ENCODE results near the gene KCNK7.
A peak's percentile ranks its signal among the peaks of the same experiment; 100 is the strongest.

KCNK7 gene

GRCh38 chr11:65610404-65610803 lies 14.8 kb upstream of the KCNK7 start:
- no peak for DNase-seq

- DNase-seq = no peak
These were observed 14.1 kb upstream of the KCNK7 start for GRCh38 chr11:65609665-65610064.

GRCh38 chr11:65609229-65609628 lies 13.6 kb upstream of the KCNK7 start:
- no peak for DNase-seq

GRCh38 chr11:65607614-65608426 lies 12.2 kb upstream of the KCNK7 start:
- DNase-seq = no peak

- peak; percentile 19 for DNase-seq
These were observed 11.4 kb upstream of the KCNK7 start for GRCh38 chr11:65606876-65607613.

GRCh38 chr11:65604258-65604657 lies 8.7 kb upstream of the KCNK7 start:
- DNase-seq = no peak

- DNase-seq = no peak
These were observed 4.3 kb upstream of the KCNK7 start for GRCh38 chr11:65599955-65600246.

GRCh38 chr11:65599216-65599954 lies 3.8 kb upstream of the KCNK7 start:
- DNase-seq = no peak

- no peak for DNase-seq
These were observed 2.7 kb upstream of the KCNK7 start for GRCh38 chr11:65598258-65598699.

- DNase-seq = no peak
These were observed 920 bp upstream of the KCNK7 start for GRCh38 chr11:65596520-65596919.

- no peak for DNase-seq
These were observed 469 bp downstream of the KCNK7 start for GRCh38 chr11:65595131-65595530.

- peak; percentile 61 for DNase-seq
These were observed 1.8 kb downstream of the KCNK7 start for GRCh38 chr11:65593518-65594414.

- no peak for DNase-seq
These were observed 2.6 kb downstream of the KCNK7 start for GRCh38 chr11:65592858-65593517.

- DNase-seq = no peak
These were observed 3.4 kb downstream of the KCNK7 start for GRCh38 chr11:65591939-65592857.

GRCh38 chr11:65590240-65590738 lies 5.3 kb downstream of the KCNK7 start:
- DNase-seq = no peak

GRCh38 chr11:65589444-65590239 lies 6.0 kb downstream of the KCNK7 start:
- peak; percentile 50 for DNase-seq

GRCh38 chr11:65588199-65589054 lies 7.2 kb downstream of the KCNK7 start:
- DNase-seq = peak; percentile 85

GRCh38 chr11:65586676-65587075 lies 8.9 kb downstream of the KCNK7 start:
- no peak for DNase-seq

- no peak for DNase-seq
These were observed 9.4 kb downstream of the KCNK7 start for GRCh38 chr11:65586247-65586630.
